HepG2 (cell line): ENCODE measurements around the gene MPC1L. TPM values are rescaled to one million over a fixed set of nuclear protein-coding genes. Genes with fewer than 3 reads are reported as not detected.

Experiments
- HOXA5 ChIP-seq: sonication (generic); formaldehyde crosslinking; IDR thresholded peaks from 2 replicates; pipeline ENCODE4 v1.4.0; 2020; ENCODE audit warnings: missing genetic modification reagents
- YY1 ChIP-seq: IDR thresholded peaks from 2 replicates; pipeline ENCODE4 v1.6.1; 2011; ENCODE audit warnings: low read length, low read depth, moderate library complexity, mild to moderate bottlenecking; ENCODE audit not compliant: insufficient read depth, insufficient replicate concordance
- ZBTB20 ChIP-seq: sonication (generic); formaldehyde crosslinking; IDR thresholded peaks from 2 replicates; pipeline ENCODE4 v1.8.1; 2023; ENCODE audit warnings: missing genetic modification reagents, low read depth, mild to moderate bottlenecking, borderline replicate concordance
- ZFX ChIP-seq: sonication (generic); formaldehyde crosslinking; IDR thresholded peaks from 2 replicates; pipeline ENCODE4 v1.4.0; 2020; ENCODE audit warnings: mild to moderate bottlenecking, low read depth, missing genetic modification reagents, moderate library complexity
- ZNF232 ChIP-seq: sonication (generic); formaldehyde crosslinking; IDR thresholded peaks from 2 replicates; pipeline ENCODE4 v1.4.0; 2020; ENCODE audit warnings: missing genetic modification reagents, borderline replicate concordance
- ZNF235 ChIP-seq: sonication (generic); formaldehyde crosslinking; IDR thresholded peaks from 2 replicates; pipeline ENCODE4 v1.8.1; 2023; ENCODE audit warnings: mild to moderate bottlenecking, missing genetic modification reagents, borderline replicate concordance
- polyA plus RNA-seq, 8 experiments: library from polyadenylated mRNA; depleted of rRNA in 3 of 8; stranded (reverse) in 7 of 8; unstranded in 1 of 8; fragments of >200 nt; fragmentation: Illumina TruSeq in 4 of 8; extraction: Trizol in 4 of 8; gene quantifications; 2 replicates each; pipeline versions ENCODE4 v1.2.1 to v1.2.3, GENCODE V29; 2011 to 2016; ENCODE audit warnings: low read depth in 4 of 8, missing spikeins in 1 of 8, mixed read lengths in 1 of 8; ENCODE audit not compliant: insufficient read depth in 1 of 8
- total RNA-seq, 5 experiments: library from RNA; depleted of rRNA; stranded (reverse); fragments of >200 nt; fragmentation: Illumina TruSeq; extraction: Trizol; gene quantifications; 2 replicates each; pipeline ENCODE4 v1.2.3, GENCODE V29; 2016; ENCODE audit warnings: low read depth in 1 of 5
- TF ChIP-seq, protein P1 (sequence below): sonication (generic); formaldehyde crosslinking; conservative IDR thresholded peaks from 2 replicates; pipeline ENCODE4 v1.8.0; 2022; ENCODE audit warnings: mild to moderate bottlenecking, moderate library complexity, missing genetic modification reagents
- TF ChIP-seq, protein P2 (sequence below): sonication (generic); formaldehyde crosslinking; IDR thresholded peaks from 2 replicates; pipeline ENCODE4 v1.5.0; 2020; ENCODE audit warnings: missing genetic modification reagents
- TF ChIP-seq, protein P3 (sequence below): sonication (generic); formaldehyde crosslinking; IDR thresholded peaks from 2 replicates; pipeline ENCODE4 v1.8.1; 2023; ENCODE audit warnings: mild to moderate bottlenecking, missing genetic modification reagents

MPC1L gene
- total and polyA plus RNA-seq, 2 of the 13 experiments (the other 11 are each of a cell fraction or from before 2014, with no cell fraction given) = not detected

DNA sequence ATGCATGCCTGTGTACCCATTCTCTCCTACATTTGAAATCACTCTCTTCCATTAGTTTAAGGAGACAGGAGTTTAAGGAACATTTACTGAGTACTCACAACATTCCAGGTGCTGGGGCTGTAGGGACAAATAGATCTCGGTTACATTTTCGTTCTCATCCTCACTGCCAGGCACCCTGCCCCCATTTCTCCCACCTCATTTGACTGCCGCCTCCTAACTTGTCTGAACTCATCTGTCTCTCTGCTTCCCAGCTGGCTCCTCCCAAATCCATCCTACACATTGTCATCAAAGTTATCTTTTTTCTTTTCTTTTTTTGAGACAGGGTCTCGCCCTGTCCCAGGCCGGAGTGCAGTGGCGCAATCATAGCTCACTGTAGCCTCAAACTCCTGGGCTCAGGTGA lies 19.8 kb upstream of the MPC1L start (continued):
- no peak for TF ChIP-seq YY1
- TF ChIP-seq, protein P1, sequence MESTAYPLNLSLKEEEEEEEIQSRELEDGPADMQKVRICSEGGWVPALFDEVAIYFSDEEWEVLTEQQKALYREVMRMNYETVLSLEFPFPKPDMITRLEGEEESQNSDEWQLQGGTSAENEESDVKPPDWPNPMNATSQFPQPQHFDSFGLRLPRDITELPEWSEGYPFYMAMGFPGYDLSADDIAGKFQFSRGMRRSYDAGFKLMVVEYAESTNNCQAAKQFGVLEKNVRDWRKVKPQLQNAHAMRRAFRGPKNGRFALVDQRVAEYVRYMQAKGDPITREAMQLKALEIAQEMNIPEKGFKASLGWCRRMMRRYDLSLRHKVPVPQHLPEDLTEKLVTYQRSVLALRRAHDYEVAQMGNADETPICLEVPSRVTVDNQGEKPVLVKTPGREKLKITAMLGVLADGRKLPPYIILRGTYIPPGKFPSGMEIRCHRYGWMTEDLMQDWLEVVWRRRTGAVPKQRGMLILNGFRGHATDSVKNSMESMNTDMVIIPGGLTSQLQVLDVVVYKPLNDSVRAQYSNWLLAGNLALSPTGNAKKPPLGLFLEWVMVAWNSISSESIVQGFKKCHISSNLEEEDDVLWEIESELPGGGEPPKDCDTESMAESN (CRISPR knock-in tag) = no peak
- no peak for TF ChIP-seq ZNF232 (CRISPR knock-in tag)
- TF ChIP-seq, protein P2, sequence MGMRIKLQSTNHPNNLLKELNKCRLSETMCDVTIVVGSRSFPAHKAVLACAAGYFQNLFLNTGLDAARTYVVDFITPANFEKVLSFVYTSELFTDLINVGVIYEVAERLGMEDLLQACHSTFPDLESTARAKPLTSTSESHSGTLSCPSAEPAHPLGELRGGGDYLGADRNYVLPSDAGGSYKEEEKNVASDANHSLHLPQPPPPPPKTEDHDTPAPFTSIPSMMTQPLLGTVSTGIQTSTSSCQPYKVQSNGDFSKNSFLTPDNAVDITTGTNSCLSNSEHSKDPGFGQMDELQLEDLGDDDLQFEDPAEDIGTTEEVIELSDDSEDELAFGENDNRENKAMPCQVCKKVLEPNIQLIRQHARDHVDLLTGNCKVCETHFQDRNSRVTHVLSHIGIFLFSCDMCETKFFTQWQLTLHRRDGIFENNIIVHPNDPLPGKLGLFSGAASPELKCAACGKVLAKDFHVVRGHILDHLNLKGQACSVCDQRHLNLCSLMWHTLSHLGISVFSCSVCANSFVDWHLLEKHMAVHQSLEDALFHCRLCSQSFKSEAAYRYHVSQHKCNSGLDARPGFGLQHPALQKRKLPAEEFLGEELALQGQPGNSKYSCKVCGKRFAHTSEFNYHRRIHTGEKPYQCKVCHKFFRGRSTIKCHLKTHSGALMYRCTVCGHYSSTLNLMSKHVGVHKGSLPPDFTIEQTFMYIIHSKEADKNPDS (CRISPR knock-in tag) = no peak
- TF ChIP-seq ZNF235 (CRISPR knock-in tag) = no peak
- no peak for TF ChIP-seq HOXA5 (CRISPR knock-in tag)
- no peak for TF ChIP-seq ZFX
- TF ChIP-seq, protein P3, sequence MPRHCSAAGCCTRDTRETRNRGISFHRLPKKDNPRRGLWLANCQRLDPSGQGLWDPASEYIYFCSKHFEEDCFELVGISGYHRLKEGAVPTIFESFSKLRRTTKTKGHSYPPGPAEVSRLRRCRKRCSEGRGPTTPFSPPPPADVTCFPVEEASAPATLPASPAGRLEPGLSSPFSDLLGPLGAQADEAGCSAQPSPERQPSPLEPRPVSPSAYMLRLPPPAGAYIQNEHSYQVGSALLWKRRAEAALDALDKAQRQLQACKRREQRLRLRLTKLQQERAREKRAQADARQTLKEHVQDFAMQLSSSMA (CRISPR knock-in tag) = no peak
- no peak for TF ChIP-seq ZBTB20 (CRISPR knock-in tag)
